A549 (cell line): Measurements from ENCODE around the gene CLEC2L. TPM values are rescaled to one million over a fixed set of nuclear protein-coding genes. Genes with fewer than 3 reads are reported as not detected.

Source experiments
- ATAC-seq, 2 experiments: fragments of 200-7000 bp in 1 of 2; fragments of >200 bp in 1 of 2; cut with Nextera tagmentation in 1 of 2; cut with Tn5 transposase in 1 of 2; 3 replicates each; pipeline versions ENCODE4 v1.8.0 to v1.9.1; 2018 to 2020; ENCODE audit warnings: mild to moderate bottlenecking in 1 of 2, moderate library complexity in 1 of 2
- CTCF ChIA-PET: fragments of 300-600 bp; sonication (Branson Sonifier 250); formaldehyde crosslinking; extraction: SDS; loops from one replicate; lab custom pipeline; 2021; ENCODE audit warnings: antibody characterized with exemption, inconsistent platforms; lab: Yijun Ruan, JAX
- POLR2A ChIA-PET: fragments of 350-600 bp; formaldehyde crosslinking; extraction: SDS; loops from one replicate; lab custom pipeline; 2021; ENCODE audit warnings: antibody characterized with exemption, inconsistent platforms; lab: Yijun Ruan, JAX
- DNase-seq, 2 experiments: peaks; one replicate each; pipeline versions ENCODE4 v3.0.0 to v3.0.0-alpha.2; 2011 to 2016; ENCODE audit warnings: low read depth in 1 of 2, low spot score in 1 of 2
- FAIRE-seq: peaks from 2 replicates; lab custom pipeline; 2011; peaks lifted over from hg19 to GRCh38; lab: Jason Lieb, UNC
- H3K27ac ChIP-seq, 2 experiments: fragments of >200 bp; sonication (Bioruptor Twin); formaldehyde crosslinking; 3 replicates each; pipeline ENCODE4 v1.5.1; 2016 to 2017
- H3K4me1 ChIP-seq: fragments of >200 bp; sonication (Bioruptor Twin); formaldehyde crosslinking; 3 replicates; pipeline ENCODE4 v1.6.1; 2016
- H3K4me2 ChIP-seq: fragments of >200 bp; sonication (Bioruptor Twin); formaldehyde crosslinking; 3 replicates; pipeline ENCODE4 v1.6.1; 2016
- H3K4me3 ChIP-seq: fragments of >200 bp; sonication (Bioruptor Twin); formaldehyde crosslinking; 3 replicates; pipeline ENCODE4 v1.5.1; 2016
- H3K9me3 ChIP-seq: fragments of >200 bp; sonication (Bioruptor Twin); formaldehyde crosslinking; 3 replicates; pipeline ENCODE4 v1.6.1; 2016
- CBX2 ChIP-seq: fragments of 200-600 bp; sonication (generic); IDR thresholded peaks from 2 replicates; pipeline ENCODE4 v1.6.1; 2016; ENCODE audit warnings: low read depth, mild to moderate bottlenecking, borderline replicate concordance
- ELK1 ChIP-seq: fragments of 150-350 bp; IDR thresholded peaks from 2 replicates; pipeline ENCODE4 v1.6.1; 2014; ENCODE audit warnings: low read depth, mild to moderate bottlenecking, low read length
- HEYL ChIP-seq: fragments of 250-450 bp; sonication (Bioruptor Pico); IDR thresholded peaks from 2 replicates; pipeline ENCODE4 v1.8.0; 2021; ENCODE audit warnings: mild to moderate bottlenecking, moderate library complexity
- HOXB13 ChIP-seq: fragments of 250-450 bp; sonication (Bioruptor Pico); IDR thresholded peaks from 2 replicates; pipeline ENCODE4 v1.5.0; 2020; ENCODE audit warnings: low read depth, mild to moderate bottlenecking, moderate library complexity
- JUN ChIP-seq, 2 experiments: fragments of >200 bp; sonication (Bioruptor Twin); formaldehyde crosslinking; IDR thresholded peaks; 2 replicates in 1 of 2; 3 replicates in 1 of 2; pipeline ENCODE4 v1.6.1; 2016 to 2017
- KDM1A ChIP-seq: fragments of 200-600 bp; sonication (generic); IDR thresholded peaks from 2 replicates; pipeline ENCODE4 v1.6.1; 2016; ENCODE audit warnings: low read depth, mild to moderate bottlenecking
- NFE2L2 ChIP-seq: fragments of 150-350 bp; conservative IDR thresholded peaks from 2 replicates; pipeline ENCODE4 v1.6.1; 2014; ENCODE audit warnings: low read length
- NPAS2 ChIP-seq: fragments of 250-450 bp; sonication (Bioruptor Pico); IDR thresholded peaks from 2 replicates; pipeline ENCODE4 v1.8.0; 2022; ENCODE audit warnings: mild to moderate bottlenecking, moderate library complexity, borderline replicate concordance
- PHF8 ChIP-seq: fragments of 200-600 bp; sonication (generic); IDR thresholded peaks from 2 replicates; pipeline ENCODE4 v1.6.1; 2016; ENCODE audit warnings: low read depth, mild to moderate bottlenecking, antibody characterized with exemption, moderate library complexity, borderline replicate concordance
- POLR2A ChIP-seq: IDR thresholded peaks from 2 replicates; pipeline ENCODE4 v1.6.1; 2012; ENCODE audit warnings: mild to moderate bottlenecking, low read length
- POLR2AphosphoS2 ChIP-seq: conservative IDR thresholded peaks from 2 replicates; pipeline ENCODE4 v1.6.1; 2012; ENCODE audit warnings: low read length, improper control_type of control experiment, inconsistent platforms
- RFX5 ChIP-seq: fragments of 450-650 bp; IDR thresholded peaks from 2 replicates; pipeline ENCODE4 v1.7.1; 2014; ENCODE audit warnings: antibody characterized with exemption, mild to moderate bottlenecking, moderate library complexity
- RNF2 ChIP-seq: fragments of 200-600 bp; sonication (generic); IDR thresholded peaks from 2 replicates; pipeline ENCODE4 v1.6.1; 2016; ENCODE audit warnings: low read depth, mild to moderate bottlenecking, antibody characterized with exemption, moderate library complexity, borderline replicate concordance
- SMC3 ChIP-seq: fragments of >200 bp; sonication (Bioruptor Twin); formaldehyde crosslinking; IDR thresholded peaks from 3 replicates; pipeline ENCODE4 v1.6.1; 2018; ENCODE audit warnings: inconsistent platforms
- USF2 ChIP-seq: fragments of 450-650 bp; IDR thresholded peaks from 2 replicates; pipeline ENCODE4 v1.6.1; 2014; ENCODE audit warnings: antibody characterized with exemption
- ZC3H11A ChIP-seq: fragments of 450-650 bp; IDR thresholded peaks from 2 replicates; pipeline ENCODE4 v1.6.1; 2014; ENCODE audit warnings: antibody characterized with exemption, mild to moderate bottlenecking
- ZNF302 ChIP-seq: fragments of 250-450 bp; sonication (Bioruptor Pico); IDR thresholded peaks from 2 replicates; pipeline ENCODE4 v1.9.0; 2021; ENCODE audit warnings: inconsistent platforms, mild to moderate bottlenecking, moderate library complexity
- WGBS: methylation state at CpG from one replicate; pipeline ENCODE4 v1.1.6; 2017; ENCODE audit errors: missing lambda C conversion rate; 5-methylcytosine and 5-hydroxymethylcytosine counted together
- polyA plus RNA-seq, 4 experiments: library from polyadenylated mRNA; depleted of rRNA in 3 of 4; stranded (reverse); fragments of >200 nt; fragmentation: RNase III in 1 of 4; extraction: RNeasy Plus Mini Kit Qiagen cat#74134 plus additional on column Dnase treatment in 1 of 4; gene quantifications; 2 replicates in 3 of 4; 3 replicates in 1 of 4; pipeline ENCODE4 v1.2.3, GENCODE V29; 2011 to 2017
- TF ChIP-seq, protein P1 (sequence below): fragments of 200-600 bp; sonication (generic); IDR thresholded peaks from 2 replicates; pipeline ENCODE4 v1.6.1; 2016; ENCODE audit warnings: antibody characterized with exemption, mild to moderate bottlenecking, moderate library complexity
- TF ChIP-seq, protein P2 (sequence below): fragments of 250-450 bp; sonication (Bioruptor Pico); IDR thresholded peaks from 2 replicates; pipeline ENCODE4 v1.5.0; 2020; ENCODE audit warnings: low read depth, mild to moderate bottlenecking, moderate library complexity

Gene CLEC2L
- polyA plus RNA-seq, 2 of the 4 experiments (the other 2 are of a cell fraction), result 0.28 TPM; not detected in 1

DNA sequence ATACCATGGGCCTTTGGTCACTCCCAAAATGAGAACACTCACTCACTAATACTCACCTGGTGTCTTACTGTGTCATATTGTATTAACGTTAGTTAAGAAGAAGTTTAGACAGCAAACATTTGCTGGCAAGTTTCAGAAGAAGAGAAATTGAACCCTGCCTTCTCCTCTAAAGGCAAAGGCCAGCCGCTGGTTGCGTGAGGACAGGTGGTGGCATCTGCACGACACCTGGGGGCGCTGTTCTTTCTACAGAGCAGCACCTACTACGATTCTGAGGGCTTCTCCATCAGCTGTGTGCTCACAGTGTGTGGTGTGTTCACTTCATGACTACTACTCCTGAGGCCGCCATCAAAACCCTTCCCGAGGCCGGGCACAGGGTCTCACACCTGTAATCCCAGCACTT is 17.9 kb upstream of the CLEC2L start (continued):
- no peak for TF ChIP-seq USF2
- TF ChIP-seq, all 56 proteins: peak for 2

GRCh38 chr7:139509535-139509934 is 13.9 kb upstream of the CLEC2L start:
- Histone ChIP-seq H3K4me2 (no peak overlapping the region), H3K27ac (no peak overlapping the region), H3K4me1 (no peaks in the 10 kb centered on the region), H3K4me3 (no peak overlapping the region), H3K9me3 (no peaks in the 10 kb centered on the region)
- 95% methylated on average over 2 of the region's 2 CpGs for WGBS
- FAIRE-seq (no peak), ATAC-seq (no peak), DNase-seq (no peak)
- CTCF ChIA-PET, result interaction anchor here (0.5 to 2.7 kb wide), 4 partner anchors 9 to 104 kb away, joined by 3 to 25 read pairs (median 4); no protein-coding TSS in a partner anchor
- TF ChIP-seq POLR2A (no peak), KDM1A (no peak), ZNF302 (CRISPR knock-in tag) (no peak), NFE2L2 (no peak), USF2 (no peak), RNF2 (no peak), RFX5 (no peak), JUN (IDR thresholded peaks at IDR 0.05) (no peak), NPAS2 (no peak), ZC3H11A (no peak), PHF8 (no peak), SMC3 (no peak), POLR2AphosphoS2 (no peak), ELK1 (no peak), HOXB13 (CRISPR knock-in tag) (no peak), CBX2 (no peak), HEYL (no peak)
- TF ChIP-seq, protein P1, sequence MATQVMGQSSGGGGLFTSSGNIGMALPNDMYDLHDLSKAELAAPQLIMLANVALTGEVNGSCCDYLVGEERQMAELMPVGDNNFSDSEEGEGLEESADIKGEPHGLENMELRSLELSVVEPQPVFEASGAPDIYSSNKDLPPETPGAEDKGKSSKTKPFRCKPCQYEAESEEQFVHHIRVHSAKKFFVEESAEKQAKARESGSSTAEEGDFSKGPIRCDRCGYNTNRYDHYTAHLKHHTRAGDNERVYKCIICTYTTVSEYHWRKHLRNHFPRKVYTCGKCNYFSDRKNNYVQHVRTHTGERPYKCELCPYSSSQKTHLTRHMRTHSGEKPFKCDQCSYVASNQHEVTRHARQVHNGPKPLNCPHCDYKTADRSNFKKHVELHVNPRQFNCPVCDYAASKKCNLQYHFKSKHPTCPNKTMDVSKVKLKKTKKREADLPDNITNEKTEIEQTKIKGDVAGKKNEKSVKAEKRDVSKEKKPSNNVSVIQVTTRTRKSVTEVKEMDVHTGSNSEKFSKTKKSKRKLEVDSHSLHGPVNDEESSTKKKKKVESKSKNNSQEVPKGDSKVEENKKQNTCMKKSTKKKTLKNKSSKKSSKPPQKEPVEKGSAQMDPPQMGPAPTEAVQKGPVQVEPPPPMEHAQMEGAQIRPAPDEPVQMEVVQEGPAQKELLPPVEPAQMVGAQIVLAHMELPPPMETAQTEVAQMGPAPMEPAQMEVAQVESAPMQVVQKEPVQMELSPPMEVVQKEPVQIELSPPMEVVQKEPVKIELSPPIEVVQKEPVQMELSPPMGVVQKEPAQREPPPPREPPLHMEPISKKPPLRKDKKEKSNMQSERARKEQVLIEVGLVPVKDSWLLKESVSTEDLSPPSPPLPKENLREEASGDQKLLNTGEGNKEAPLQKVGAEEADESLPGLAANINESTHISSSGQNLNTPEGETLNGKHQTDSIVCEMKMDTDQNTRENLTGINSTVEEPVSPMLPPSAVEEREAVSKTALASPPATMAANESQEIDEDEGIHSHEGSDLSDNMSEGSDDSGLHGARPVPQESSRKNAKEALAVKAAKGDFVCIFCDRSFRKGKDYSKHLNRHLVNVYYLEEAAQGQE, result no peak
- TF ChIP-seq, protein P2, sequence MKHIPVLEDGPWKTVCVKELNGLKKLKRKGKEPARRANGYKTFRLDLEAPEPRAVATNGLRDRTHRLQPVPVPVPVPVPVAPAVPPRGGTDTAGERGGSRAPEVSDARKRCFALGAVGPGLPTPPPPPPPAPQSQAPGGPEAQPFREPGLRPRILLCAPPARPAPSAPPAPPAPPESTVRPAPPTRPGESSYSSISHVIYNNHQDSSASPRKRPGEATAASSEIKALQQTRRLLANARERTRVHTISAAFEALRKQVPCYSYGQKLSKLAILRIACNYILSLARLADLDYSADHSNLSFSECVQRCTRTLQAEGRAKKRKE (CRISPR knock-in tag), result no peak
- POLR2A ChIA-PET, result no interaction called here
